Measurements from ENCODE around the gene TRAF2.

Gene TRAF2

DNA sequence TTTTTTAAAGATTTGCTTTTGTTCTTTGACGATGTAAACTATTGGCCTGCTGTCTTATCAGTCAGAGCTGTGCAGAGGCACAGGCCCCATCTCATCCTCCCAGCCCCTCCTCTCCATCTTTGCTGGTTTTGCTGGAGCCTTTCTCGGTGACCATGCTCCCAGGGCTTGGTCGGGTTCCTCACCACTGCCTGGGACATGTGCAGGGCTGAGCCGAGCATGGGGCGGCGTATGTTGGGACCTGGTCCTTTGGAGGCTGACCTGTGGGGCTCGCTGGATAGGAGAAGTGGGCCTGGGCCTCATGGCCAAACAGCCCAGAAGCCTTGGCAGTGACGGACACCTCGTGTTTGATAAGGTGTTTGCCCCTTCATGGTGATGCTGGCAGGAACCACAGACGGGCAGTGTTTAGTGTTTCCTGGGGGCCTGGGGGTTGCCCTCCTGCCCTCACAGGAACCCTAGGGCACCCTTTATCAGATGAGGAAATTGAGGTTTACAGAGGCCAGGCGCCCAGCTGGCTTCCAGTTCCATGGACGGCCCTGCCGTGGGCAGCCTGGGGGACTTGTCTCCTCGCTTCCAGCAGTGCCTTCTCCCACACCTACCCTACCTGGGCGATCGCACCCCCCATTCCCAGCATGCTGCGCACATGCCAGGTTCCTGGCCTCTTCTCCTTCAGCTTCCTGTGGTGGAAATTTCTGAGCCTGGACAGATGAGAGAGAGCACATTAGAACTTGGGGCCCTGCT, 27.6 kb downstream of the TRAF2 start:
- DNase-seq (ENCODE audit: low spot score), result no peak

DNA sequence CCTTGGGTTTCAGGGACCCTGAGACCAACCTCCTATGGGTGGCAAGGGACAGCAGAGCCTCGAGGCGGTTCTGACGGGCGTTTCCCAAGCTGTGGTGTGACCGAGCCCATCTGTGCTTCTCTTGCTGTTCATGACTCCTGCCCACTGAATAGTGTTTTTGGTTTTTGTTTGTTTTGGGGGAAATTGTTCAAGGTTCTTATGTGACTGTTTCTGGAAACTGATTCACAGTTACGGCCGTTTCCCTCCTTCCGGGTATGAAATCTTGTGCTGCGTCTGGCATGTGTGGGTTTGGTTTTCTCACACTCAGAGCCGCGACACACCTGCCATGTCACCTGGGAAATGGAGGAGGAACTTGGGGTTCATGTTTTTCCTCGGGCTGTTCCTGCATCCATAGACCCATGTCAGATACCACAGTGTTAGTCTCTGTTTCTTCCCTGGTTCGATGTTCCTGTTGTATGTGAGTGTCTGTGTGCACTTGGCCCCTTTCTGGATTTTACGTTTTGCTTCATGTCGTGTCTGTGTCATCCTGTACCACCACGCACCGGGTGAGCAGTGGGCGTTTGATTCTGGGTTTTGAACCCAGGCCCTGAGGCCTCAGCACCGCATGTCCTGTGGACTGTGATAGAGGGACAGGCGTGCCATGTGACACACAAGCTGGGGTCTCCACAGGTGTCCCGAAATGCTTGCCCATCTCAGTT, 29.5 kb downstream of the TRAF2 start:
- no peak for DNase-seq (ENCODE audit: low spot score)

GRCh38 chr9:136916330-136917184, 30.2 kb downstream of the TRAF2 start:
- no peak for DNase-seq (ENCODE audit: low spot score)

DNA sequence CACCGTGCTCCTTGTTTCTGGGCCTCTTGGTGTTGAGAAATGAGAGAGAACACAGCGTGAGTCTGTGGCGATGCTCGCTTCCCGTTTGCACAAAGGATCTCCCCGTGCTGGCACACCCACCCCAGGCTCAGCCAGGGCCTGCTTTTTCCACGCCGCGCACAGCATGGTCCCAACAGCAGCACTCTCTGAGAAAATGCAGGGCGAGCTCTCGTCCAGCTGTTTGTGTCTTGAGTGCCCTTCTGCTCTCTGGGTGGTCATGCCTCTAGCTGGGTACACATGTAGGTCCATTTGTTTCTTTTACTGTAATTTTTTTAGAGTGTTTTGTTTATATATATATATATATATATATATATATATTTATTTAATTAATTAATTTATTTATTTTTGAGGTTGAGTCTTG, 31.6 kb downstream of the TRAF2 start:
- no peak for DNase-seq (ENCODE audit: low spot score)

- DNase-seq (ENCODE audit: low spot score), result no peak
Observed at GRCh38 chr9:136920069-136920468, 33.8 kb downstream of the TRAF2 start.

DNA sequence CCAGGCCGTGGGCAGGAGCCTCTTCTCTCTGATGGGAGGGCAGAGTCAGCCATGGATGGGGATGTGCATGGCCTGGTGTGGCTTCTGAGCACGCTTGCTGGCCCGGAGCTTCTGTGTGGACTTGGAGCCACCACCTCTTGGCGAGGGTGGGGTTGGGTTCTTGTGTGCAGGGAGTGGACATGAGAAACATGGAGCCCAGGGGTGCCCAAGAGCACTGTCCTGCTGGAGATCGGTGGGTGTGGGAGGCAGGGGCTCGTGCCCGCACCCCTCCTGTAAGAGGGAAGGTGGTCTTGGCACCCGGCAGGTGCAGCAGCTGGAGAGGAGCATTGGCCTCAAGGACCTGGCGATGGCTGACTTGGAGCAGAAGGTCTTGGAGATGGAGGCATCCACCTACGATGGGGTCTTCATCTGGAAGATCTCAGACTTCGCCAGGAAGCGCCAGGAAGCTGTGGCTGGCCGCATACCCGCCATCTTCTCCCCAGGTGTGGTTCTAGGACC, 34.5 kb downstream of the TRAF2 start:
- DNase-seq (ENCODE audit: low spot score), result no peak

DNA sequence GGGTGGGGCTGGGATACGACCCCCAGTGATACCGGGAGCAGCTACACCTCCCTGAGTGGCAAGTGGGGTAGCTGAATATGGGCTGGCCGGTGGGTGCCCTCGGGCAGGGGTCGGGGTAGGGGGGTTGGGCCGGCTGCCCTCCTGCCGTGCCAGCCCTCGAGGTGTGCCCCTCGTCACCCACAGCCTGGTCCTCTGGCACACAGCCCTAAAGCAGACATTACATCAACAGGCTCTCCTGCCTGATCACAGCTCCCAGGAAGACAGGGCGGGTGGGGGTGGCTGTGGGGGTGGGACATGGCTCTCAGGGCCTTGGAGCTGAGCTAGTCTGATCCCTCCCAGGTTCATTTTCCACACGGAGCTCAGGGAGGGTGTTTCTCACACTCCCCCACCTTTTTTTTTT, 35.0 kb downstream of the TRAF2 start:
- no peak for DNase-seq (ENCODE audit: low spot score)

DNA sequence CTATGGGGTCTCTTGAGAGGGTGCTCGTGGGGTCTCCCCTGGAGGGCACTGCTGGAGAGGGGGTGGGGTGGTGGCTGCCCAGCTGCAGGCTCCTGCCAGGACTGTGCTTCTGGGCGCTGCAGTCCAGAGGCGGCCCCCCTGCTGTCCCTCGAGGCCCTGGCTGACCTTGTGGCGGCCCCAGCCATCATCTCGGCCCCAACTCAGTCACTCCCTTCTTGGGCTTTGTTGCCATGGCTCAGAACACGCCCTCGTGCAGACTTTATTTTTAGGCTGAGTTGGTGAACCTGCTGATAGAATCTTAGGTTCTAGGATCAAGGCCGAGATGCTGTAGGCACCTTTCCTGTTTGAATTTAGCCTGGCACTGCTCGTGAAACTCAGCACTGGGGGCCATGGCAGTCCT, 35.4 kb downstream of the TRAF2 start:
- DNase-seq (ENCODE audit: low spot score), result no peak

DNA sequence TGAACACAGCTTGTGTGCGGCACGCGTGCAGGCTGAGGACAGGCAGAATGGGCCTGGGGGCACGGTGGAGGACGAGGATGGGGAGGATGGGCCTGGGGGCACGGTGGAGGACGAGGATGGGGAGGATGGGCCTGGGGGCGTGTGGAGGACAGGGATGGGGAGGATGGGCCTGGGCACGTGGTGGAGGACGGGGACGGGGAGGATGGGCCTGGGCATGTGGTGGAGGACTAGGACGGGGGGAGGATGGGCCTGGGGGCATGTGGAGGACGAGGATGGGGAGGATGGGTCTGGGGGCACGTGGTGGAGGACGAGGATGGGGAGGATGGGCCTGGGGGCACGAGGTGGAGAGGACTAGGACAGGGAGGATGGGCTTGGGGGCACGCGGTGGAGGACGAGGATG, 36.2 kb downstream of the TRAF2 start:
- no peak for DNase-seq (ENCODE audit: low spot score)

DNA sequence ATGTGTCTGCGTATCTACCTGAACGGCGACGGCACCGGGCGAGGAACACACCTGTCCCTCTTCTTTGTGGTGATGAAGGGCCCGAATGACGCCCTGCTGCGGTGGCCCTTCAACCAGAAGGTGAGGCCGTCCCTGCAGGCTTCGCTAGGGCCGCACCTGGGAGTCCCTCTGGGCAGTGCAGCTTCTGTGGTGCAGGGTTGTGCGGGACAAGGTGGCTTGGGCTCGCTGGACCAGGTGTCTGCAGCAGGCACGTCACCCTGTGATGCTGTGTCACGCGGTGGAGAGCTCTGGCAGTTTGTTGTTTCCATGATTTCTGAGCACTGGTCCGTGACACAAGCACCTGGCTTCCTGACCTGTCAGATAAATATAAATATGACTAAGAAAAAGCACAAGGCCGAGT, 37.6 kb downstream of the TRAF2 start:
- DNase-seq (ENCODE audit: low spot score), result no peak

DNA sequence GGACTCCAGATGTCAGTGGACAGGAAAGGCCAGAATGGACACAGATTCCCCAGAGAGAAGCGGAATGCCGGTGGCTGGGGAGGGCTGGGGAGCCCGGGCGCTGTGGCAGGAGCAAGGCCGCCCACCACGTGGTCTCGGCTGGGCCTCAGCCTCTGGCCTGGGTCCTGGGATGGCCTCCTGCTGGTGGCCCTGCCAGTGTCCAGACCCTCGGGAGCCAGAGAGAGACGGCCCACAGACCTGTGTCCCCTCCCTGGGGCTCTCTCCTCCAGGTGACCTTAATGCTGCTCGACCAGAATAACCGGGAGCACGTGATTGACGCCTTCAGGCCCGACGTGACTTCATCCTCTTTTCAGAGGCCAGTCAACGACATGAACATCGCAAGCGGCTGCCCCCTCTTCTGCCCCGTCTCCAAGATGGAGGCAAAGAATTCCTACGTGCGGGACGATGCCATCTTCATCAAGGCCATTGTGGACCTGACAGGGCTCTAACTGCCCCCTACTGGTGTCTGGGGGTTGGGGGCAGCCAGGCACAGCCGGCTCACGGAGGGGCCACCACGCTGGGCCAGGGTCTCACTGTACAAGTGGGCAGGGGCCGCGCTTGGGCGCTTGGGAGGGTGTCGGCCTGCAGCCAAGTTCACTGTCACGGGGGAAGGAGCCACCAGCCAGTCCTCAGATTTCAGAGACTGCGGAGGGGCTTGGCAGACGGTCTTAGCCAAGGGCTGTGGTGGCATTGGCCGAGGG, 39.3 kb downstream of the TRAF2 start:
- DNase-seq (ENCODE audit: low spot score), result no peak

- no peak for DNase-seq (ENCODE audit: low spot score)
Observed at GRCh38 chr9:136926154-136926704, 39.9 kb downstream of the TRAF2 start.

GRCh38 chr9:136926749-136927148, 40.4 kb downstream of the TRAF2 start:
- DNase-seq (ENCODE audit: low spot score), result no peak

DNA sequence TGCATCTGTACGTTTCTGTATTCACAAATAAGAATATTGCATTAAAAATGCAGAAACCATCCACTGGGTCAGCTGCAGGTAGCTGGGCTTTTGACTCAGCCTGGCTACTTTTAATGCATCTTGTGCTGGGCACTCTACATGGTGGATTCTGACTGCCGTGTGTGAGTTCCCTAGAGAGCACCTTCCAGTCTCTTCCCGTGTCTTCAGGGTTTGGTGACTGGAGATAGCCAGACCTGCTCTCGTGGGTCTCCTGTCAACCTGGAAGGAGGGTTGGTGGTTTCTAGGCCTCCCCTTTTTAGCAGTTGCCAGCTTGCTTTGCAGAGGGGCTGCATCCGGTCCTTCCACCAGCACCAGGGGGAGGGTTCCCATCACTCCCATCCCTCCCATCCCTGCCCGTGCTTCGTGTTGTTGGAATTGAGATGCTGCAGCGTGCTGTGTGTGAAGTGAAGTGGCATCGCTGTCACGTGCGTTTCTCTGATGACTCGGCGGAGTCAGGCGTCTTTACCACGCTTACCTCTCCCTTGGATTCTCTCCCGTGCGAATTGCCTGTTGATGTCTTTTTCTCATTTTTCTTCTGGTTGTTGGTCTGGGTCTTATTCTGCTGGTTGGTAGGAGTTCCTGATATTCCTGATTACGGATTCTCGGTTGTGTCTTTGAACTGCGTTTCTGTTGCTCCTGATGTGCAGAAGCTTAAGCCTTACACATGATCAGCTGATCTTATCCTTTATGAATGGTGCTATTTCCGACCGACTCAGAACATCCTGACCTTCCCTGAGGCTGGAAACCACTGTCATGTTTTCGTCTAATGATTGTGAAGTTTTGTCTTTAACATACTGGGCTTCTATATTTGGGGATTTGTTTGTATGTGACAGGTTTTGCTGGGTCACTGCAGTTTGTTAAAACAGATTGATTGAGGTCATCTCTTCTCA, 41.3 kb downstream of the TRAF2 start:
- DNase-seq (ENCODE audit: low spot score), result no peak

GRCh38 chr9:136928591-136928990, 42.3 kb downstream of the TRAF2 start:
- no peak for DNase-seq (ENCODE audit: low spot score)

GRCh38 chr9:136930014-136930413, 43.7 kb downstream of the TRAF2 start:
- DNase-seq (ENCODE audit: low spot score), result no peak

- no peak for DNase-seq (ENCODE audit: low spot score)
Observed at GRCh38 chr9:136931611-136932130, 45.4 kb downstream of the TRAF2 start.

DNA sequence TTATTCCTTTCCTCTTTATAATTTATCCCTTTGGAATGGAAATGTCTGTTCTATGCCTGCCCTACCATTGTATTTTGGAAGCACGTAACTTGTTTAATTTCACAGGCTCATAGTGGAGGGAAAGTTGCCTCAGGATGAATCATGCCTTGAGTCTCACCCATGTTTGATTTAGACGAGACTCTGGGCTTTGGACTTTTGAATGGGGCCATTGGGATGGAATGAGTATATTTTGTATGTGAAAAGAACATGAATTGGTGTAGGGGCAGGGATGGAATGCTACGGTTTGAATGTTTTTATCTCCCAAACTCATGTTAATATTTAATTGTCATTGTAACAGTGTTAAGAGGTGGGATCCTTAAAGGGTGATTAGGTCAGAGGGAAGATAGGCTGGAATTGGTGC, 48.0 kb downstream of the TRAF2 start:
- DNase-seq (ENCODE audit: low spot score), result no peak

DNA sequence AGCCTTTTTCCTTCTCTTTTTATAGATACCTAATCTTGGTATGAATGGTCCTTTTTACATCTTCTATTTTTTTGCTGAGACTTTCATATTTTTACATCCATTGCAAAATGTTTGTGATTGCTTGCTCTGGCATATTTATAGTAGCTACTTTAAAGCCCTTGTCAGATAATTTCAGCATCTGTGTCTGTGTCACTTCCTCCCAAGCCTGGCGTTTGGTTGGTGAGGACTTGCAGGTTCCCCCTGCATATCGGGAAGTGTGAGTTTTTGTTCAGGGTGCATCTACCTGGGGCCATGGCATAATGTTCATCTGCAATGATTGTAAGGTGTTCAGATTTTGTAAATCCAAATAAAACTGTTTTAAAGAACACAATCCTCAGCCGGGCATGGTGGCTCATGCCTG, 49.3 kb downstream of the TRAF2 start:
- DNase-seq (ENCODE audit: low spot score), result no peak

DNA sequence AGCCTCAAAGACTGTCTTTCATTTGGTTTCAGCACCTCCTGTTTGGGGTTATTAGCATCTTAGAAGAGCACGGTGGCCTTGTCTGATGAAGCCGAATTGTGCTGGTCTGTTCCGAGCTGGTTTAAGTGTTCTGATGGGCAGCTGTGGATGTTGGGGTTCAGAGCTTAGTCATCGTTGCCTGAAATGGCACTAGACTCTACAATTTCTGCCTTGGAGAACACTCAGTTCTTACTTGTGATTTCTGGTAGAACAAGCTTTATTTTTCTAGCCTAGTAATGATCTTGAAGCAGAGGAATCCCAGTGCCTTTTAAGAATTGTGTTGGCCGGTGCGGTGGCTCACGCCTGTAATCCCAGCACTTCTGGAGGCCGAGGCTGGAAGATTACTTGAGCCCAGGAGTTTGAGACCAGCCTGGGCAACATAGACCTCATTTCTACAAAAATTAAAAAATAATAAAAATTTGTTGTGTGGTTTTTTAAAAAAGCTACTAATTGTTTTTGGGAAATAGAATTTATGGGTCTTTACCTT, 50.4 kb downstream of the TRAF2 start:
- DNase-seq (ENCODE audit: low spot score), result no peak
